Adipocyte (in vitro differentiated cells): ENCODE data around the gene CPXM1.

Experiments
- DNase-seq: peaks from one replicate; pipeline ENCODE4 v3.0.0-alpha.2; 2015; ENCODE audit warnings: low read depth
- H3K27me3 ChIP-seq: replicated peaks from 2 replicates; pipeline ENCODE4 v1.7.0; 2013; ENCODE audit warnings: mild to moderate bottlenecking, low read length, moderate library complexity; ENCODE audit not compliant: control insufficient read depth, insufficient read depth
- H3K36me3 ChIP-seq: 2 replicates; pipeline ENCODE4 v1.7.0; 2013; ENCODE audit warnings: low read length, mild to moderate bottlenecking, moderate library complexity; ENCODE audit not compliant: control insufficient read depth, insufficient read depth, severe bottlenecking
- H3K4me1 ChIP-seq: 2 replicates; pipeline ENCODE4 v1.7.0; 2013; ENCODE audit warnings: mild to moderate bottlenecking, low read length, moderate library complexity; ENCODE audit not compliant: control insufficient read depth, insufficient read depth
- H3K4me3 ChIP-seq: 2 replicates; pipeline ENCODE4 v1.7.0; 2013; ENCODE audit warnings: mild to moderate bottlenecking, low read length, moderate library complexity
- H3K9ac ChIP-seq: 2 replicates; pipeline ENCODE4 v1.7.0; 2013; ENCODE audit warnings: mild to moderate bottlenecking, low read length, moderate library complexity
- H3K9me3 ChIP-seq: 2 replicates; pipeline ENCODE4 v1.7.0; 2013; ENCODE audit warnings: mild to moderate bottlenecking, low read length, moderate library complexity; ENCODE audit not compliant: control insufficient read depth

CPXM1 gene

DNA sequence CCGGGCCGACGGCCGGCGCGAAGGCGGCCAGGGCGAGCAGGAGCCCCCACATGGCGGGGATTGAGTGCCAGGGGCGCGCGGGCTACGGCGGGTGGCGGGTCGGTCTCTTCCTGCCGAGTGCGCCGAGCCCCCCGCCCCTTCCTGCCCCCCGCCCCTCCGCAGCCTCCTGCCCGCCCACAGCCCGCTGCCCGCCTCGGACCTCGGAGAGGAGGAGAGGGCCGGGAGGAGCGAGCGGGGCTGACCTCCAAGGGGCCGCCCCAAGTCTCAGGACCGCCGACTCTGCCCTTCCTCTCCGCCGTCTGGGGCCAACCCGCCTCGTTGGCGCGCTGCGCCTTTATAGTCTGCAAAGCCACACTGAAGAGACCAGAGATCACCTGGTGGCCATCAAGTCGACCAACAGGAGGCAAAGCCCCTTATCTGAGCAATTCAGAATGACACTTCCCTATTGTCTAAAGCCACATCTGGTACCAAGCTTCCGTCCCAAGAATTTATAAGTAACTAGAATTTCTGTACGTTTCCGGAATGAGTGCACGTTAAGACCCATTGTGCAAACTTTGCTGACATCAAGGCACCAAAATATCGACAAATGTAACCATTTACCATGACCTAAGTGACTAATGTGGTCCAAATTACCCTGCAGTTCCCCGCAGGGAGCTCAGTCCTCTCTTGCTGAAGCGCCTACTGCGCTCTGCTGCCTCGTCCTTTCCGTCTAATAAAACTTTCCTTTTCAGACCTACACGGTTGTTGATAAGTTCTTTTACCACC, at the start of gene CPXM1:
Gene CPXM1 (minus strand): TSS at position 107 of the 765 bp plus-strand sequence. CDS start 55 bp downstream, at position 52.
- H3K4me3 ChIP-seq = peak within 1 kb of the TSS; percentile 78
- peak within 1 kb of the TSS; percentile 82 for H3K9ac ChIP-seq
- peaks cover 28% of the 10 kb centered on the region for H3K27me3 ChIP-seq
- H3K36me3 ChIP-seq = no peaks in the 10 kb centered on the region
- peak; percentile 6 for DNase-seq
- peaks cover 27% of the 10 kb centered on the region for H3K4me1 ChIP-seq
- H3K9me3 ChIP-seq = no peaks in the 10 kb centered on the region

- Histone ChIP-seq H3K36me3 (peaks cover 5% of the 10 kb centered on the region), H3K27me3 (no peaks in the 10 kb centered on the region)
Measured at GRCh38 chr20:2849529-2849928, 49.1 kb upstream of the CPXM1 start.

GRCh38 chr20:2847802-2848201, 47.4 kb upstream of the CPXM1 start:
- peaks cover 9% of the 10 kb centered on the region for H3K36me3 ChIP-seq
- no peak overlapping the region for H3K4me3 ChIP-seq
- H3K27me3 ChIP-seq = no peaks in the 10 kb centered on the region
- no peaks in the 10 kb centered on the region for H3K4me1 ChIP-seq
- H3K9me3 ChIP-seq = no peaks in the 10 kb centered on the region
- H3K9ac ChIP-seq = no peak overlapping the region
- DNase-seq = no peak

More at GRCh38 chr20:2849529-2849928, 49.1 kb upstream of the CPXM1 start:
- no peaks in the 10 kb centered on the region for H3K9me3 ChIP-seq
- H3K4me3 ChIP-seq = no peak overlapping the region
- H3K9ac ChIP-seq = no peak overlapping the region
- no peak for DNase-seq
- H3K4me1 ChIP-seq = no peaks in the 10 kb centered on the region

GRCh38 chr20:2846698-2847097, 46.3 kb upstream of the CPXM1 start:
- Histone ChIP-seq H3K4me3 (no peak overlapping the region), H3K9ac (no peak overlapping the region), H3K4me1 (peaks cover 2% of the 10 kb centered on the region), H3K36me3 (peaks cover 9% of the 10 kb centered on the region), H3K9me3 (no peaks in the 10 kb centered on the region), H3K27me3 (no peaks in the 10 kb centered on the region)
- no peak for DNase-seq

GRCh38 chr20:2845607-2846006, 45.2 kb upstream of the CPXM1 start:
- H3K9me3 ChIP-seq = no peaks in the 10 kb centered on the region

GRCh38 chr20:2840967-2841531, 40.6 kb upstream of the CPXM1 start:
- DNase-seq = peak; percentile 78

More at GRCh38 chr20:2845607-2846006, 45.2 kb upstream of the CPXM1 start:
- no peak overlapping the region for H3K9ac ChIP-seq
- DNase-seq = no peak
- H3K4me1 ChIP-seq = peaks cover 7% of the 10 kb centered on the region
- H3K36me3 ChIP-seq = peaks cover 9% of the 10 kb centered on the region
- no peaks in the 10 kb centered on the region for H3K27me3 ChIP-seq
- H3K4me3 ChIP-seq = no peak overlapping the region

DNA sequence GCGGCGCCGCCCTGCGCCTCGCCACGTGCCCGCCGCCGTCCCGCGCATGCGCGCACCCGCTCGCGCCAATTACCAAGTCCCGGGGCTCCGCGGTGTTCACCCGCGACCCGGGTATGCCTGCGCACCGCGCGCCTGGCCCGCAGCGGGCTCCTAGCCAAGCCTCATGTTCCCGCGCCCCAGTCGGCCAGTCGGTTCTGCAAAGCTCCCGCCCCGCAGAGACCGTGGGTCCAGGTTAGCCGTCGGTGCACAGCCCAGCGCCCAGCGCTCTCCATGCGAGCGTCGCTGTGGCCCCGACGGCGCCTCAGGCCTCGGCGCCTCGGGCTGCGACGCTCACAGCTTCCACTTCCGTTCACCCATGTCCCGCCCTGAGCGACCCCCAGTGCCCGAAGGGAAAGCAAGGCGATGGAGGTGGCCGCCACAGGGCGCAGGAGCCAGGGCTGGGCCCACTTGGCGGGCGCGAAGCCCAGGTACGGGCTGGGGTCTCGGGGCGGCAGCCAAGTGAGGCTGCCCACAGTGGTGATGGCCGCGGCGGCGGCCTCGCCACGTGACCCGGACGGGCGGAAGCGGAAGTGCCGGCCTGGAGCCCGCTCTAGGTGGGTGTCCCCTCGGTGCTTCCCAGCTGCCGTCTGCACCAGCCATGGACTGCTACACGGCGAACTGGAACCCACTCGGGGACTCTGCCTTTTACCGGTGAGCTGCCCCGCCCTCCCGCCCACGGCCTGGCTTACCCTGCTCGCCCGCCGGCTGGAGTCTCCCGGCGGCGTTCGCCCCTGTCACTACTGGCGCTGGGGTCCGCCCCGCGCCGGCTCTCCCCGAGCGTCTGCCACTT, 39.9 kb upstream of the CPXM1 start, which contains the start of the genes PCED1A and VPS16:
Gene PCED1A (minus strand): TSS at position 518 of the 829 bp plus-strand sequence. CDS start 743 bp downstream, outside the sequence.
Gene VPS16 (plus strand): TSS at position 608 of the 829 bp plus-strand sequence. CDS start 30 bp downstream, at position 638.
- H3K36me3 ChIP-seq = peaks cover 21% of the 10 kb centered on the region
- DNase-seq = peak; percentile 91
- peak within 1 kb of the TSS; percentile 86 for H3K9ac ChIP-seq
- H3K27me3 ChIP-seq = no peaks in the 10 kb centered on the region
- H3K9me3 ChIP-seq = no peaks in the 10 kb centered on the region
- peaks cover 16% of the 10 kb centered on the region for H3K4me1 ChIP-seq
- H3K4me3 ChIP-seq = peak within 1 kb of the TSS; percentile 91

More at GRCh38 chr20:2840967-2841531, 40.6 kb upstream of the CPXM1 start:
- H3K9me3 ChIP-seq = no peaks in the 10 kb centered on the region
- peaks cover 16% of the 10 kb centered on the region for H3K4me1 ChIP-seq
- H3K9ac ChIP-seq = peak overlapping the region; percentile 86
- peaks cover 21% of the 10 kb centered on the region for H3K36me3 ChIP-seq
- H3K4me3 ChIP-seq = peak overlapping the region; percentile 91
- H3K27me3 ChIP-seq = no peaks in the 10 kb centered on the region

- DNase-seq = no peak
- peak overlapping the region; percentile 86 for H3K9ac ChIP-seq
- H3K4me1 ChIP-seq = peaks cover 16% of the 10 kb centered on the region
- no peaks in the 10 kb centered on the region for H3K27me3 ChIP-seq
- H3K4me3 ChIP-seq = peak overlapping the region; percentile 91
- no peaks in the 10 kb centered on the region for H3K9me3 ChIP-seq
- peaks cover 27% of the 10 kb centered on the region for H3K36me3 ChIP-seq
Measured at GRCh38 chr20:2839732-2840137, 39.3 kb upstream of the CPXM1 start.

- Histone ChIP-seq H3K4me1 (peaks cover 16% of the 10 kb centered on the region), H3K4me3 (peak overlapping the region; percentile 91), H3K36me3 (peaks cover 28% of the 10 kb centered on the region), H3K9ac (no peak overlapping the region), H3K27me3 (no peaks in the 10 kb centered on the region), H3K9me3 (no peaks in the 10 kb centered on the region)
- DNase-seq = no peak
Measured at GRCh38 chr20:2838847-2839671, 38.6 kb upstream of the CPXM1 start.

DNA sequence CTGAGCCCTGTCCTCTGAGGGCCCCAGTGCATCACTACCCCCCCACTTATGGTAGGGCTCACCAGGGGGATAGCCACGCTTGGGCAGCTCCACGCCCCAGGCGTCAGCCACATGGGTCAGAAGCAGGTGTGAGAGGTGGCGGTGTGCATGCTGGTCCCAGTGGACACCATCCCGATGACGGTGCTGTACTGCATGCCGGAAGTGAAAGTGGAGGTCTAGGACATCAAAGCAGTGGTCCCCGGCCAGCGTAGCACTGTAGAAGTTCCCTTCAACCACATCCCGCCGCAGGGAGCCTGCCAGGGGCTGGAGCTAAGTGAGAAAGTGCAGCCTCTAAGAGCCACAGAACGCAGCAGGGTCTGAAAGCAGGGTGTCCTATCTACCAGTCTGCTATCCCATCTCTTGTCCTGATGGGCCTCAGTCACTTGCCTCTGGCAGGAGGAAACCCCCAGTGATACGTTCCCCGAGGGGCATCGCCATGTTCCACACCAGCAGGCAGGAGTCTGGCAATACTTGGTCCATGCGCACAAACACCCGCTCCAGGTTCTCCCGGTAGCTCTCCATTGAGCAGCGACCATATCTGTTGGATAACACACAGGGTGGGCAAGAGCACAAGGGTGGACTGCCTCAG, 37.9 kb upstream of the CPXM1 start:
- Histone ChIP-seq H3K4me3 (no peak overlapping the region), H3K36me3 (peaks cover 24% of the 10 kb centered on the region), H3K9ac (no peak overlapping the region), H3K9me3 (no peaks in the 10 kb centered on the region), H3K4me1 (peaks cover 16% of the 10 kb centered on the region), H3K27me3 (no peaks in the 10 kb centered on the region)
- DNase-seq = no peak
